ENCODE results near the gene ARHGEF2. TPM values are rescaled to one million over a fixed set of nuclear protein-coding genes. Genes with fewer than 3 reads are reported as not detected.

Gene ARHGEF2
- total and polyA plus RNA-seq, 2 of the 13 experiments (the other 11 are each of a cell fraction or from before 2014, with no cell fraction given) = 16.1 to 32.1 TPM

- TF ChIP-seq MYNN (CRISPR knock-in tag; IDR thresholded peaks at IDR 0.05; ENCODE audit: low read depth) (no peak), PHF21A (CRISPR knock-in tag; IDR thresholded peaks at IDR 0.05) (peak; percentile 78), THYN1 (CRISPR knock-in tag; IDR thresholded peaks at IDR 0.05; ENCODE audit: borderline replicate concordance, low read depth) (no peak), SSRP1 (CRISPR knock-in tag; IDR thresholded peaks at IDR 0.05) (peak; percentile 92), NFKBIZ (CRISPR knock-in tag; IDR thresholded peaks at IDR 0.05) (0 out of 2 replicates have a peak, but pooled peaks have one; percentile 18), DMTF1 (CRISPR knock-in tag; IDR thresholded peaks at IDR 0.05) (no peak), DNMT3B (CRISPR knock-in tag; conservative IDR thresholded peaks at IDR 0.05) (no peak; the same call in 1 of the 2 replicates), ZNF451 (CRISPR knock-in tag; IDR thresholded peaks at IDR 0.05) (no peak), CENPX (CRISPR knock-in tag; IDR thresholded peaks at IDR 0.05) (no peak), DPF2 (CRISPR knock-in tag; IDR thresholded peaks at IDR 0.05; ENCODE audit: borderline replicate concordance, low read depth) (no peak; the same call in 1 of the 2 replicates), ZNF878 (CRISPR knock-in tag; IDR thresholded peaks at IDR 0.05) (0 out of 2 replicates have a peak, but pooled peaks have one; percentile 82), HNF4G (IDR thresholded peaks at IDR 0.05; ENCODE audit: borderline replicate concordance, low read depth, low read length) (no peak), HNF4G (CRISPR knock-in tag; IDR thresholded peaks at IDR 0.05; ENCODE audit: borderline replicate concordance, low read depth) (no peak), ZNF784 (CRISPR knock-in tag; IDR thresholded peaks at IDR 0.05; ENCODE audit: borderline replicate concordance) (no peak; the same call in 1 of the 2 replicates), ZNF710 (CRISPR knock-in tag; IDR thresholded peaks at IDR 0.05; ENCODE audit: borderline replicate concordance) (no peak), ZNF550 (CRISPR knock-in tag; IDR thresholded peaks at IDR 0.05; ENCODE audit: borderline replicate concordance) (no peak), RORA (CRISPR knock-in tag; IDR thresholded peaks at IDR 0.05) (no peak), HNRNPLL (IDR thresholded peaks at IDR 0.05; ENCODE audit: low read depth, low read length, poor library complexity, severe bottlenecking) (no peak), ZKSCAN5 (CRISPR knock-in tag; IDR thresholded peaks at IDR 0.05) (no peak), GMEB1 (CRISPR knock-in tag; IDR thresholded peaks at IDR 0.05; ENCODE audit: borderline replicate concordance) (no peak), ZNF563 (CRISPR knock-in tag; IDR thresholded peaks at IDR 0.05) (no peak), ADNP (CRISPR knock-in tag; IDR thresholded peaks at IDR 0.05) (no peak), ZNF382 (CRISPR knock-in tag; IDR thresholded peaks at IDR 0.05; ENCODE audit: borderline replicate concordance) (no peak), KLF11 (CRISPR knock-in tag; IDR thresholded peaks at IDR 0.05) (no peak), ZNF780A (CRISPR knock-in tag; IDR thresholded peaks at IDR 0.05) (no peak)
These were observed 37.8 kb downstream of the ARHGEF2 start (continued) for GRCh38 chr1:155940482-155940992.

All from HepG2 (cell line).